ENCODE data around the gene AP2B1.

The AP2B1 gene

DNA sequence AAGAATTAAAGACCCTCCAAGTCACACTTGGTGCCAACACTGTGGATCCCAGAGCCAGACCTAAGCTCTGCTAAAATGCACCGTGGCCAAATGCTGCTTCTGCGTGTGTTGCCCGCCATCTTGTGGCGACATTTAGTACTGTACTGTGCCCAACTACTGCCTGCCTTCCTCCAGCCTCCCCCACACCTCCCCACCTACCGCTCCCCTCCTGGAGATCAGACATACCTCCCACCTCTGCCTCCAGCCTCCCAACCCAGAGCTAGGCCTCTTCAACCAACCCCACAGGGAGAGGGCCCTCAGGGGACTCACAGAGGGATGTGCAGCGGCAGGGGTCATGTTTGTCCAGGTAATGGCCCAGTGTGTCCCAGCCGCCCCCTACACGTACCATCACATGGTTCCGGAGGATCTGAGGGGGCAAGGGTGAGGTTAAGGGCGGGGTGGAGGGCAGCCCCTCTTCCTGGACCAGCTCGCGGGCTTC is 160.5 kb downstream of the AP2B1 start:
- peak; percentile 62 to 86 for DNase-seq
- H3K27ac ChIP-seq (ENCODE audit: low read depth, low read length), result no peak overlapping the region
- H3K4me3 ChIP-seq (ENCODE audit: low read depth, low read length), result no peak overlapping the region
- no peak overlapping the region for H3K9ac ChIP-seq (ENCODE audit: low read length)
- no peaks in the 10 kb centered on the region for H3K27me3 ChIP-seq (ENCODE audit: insufficient read depth, low read length)
- no peak overlapping the region for H4K91ac ChIP-seq (ENCODE audit: low read depth, low read length)
- WGBS (ENCODE audit: extremely low coverage, insufficient coverage, insufficient read length), result no CpG with 5 or more reads among the region's 12 CpGs
- H2AFZ ChIP-seq (ENCODE audit: insufficient read depth, low read length, poor library complexity), result no peak overlapping the region
- H2AK5ac ChIP-seq (ENCODE audit: low read length), result no peak overlapping the region
- no peaks in the 10 kb centered on the region for H3K79me1 ChIP-seq (ENCODE audit: low read length)
- no peak overlapping the region for H3K23ac ChIP-seq (ENCODE audit: low read length)
- H3K9me3 ChIP-seq (ENCODE audit: insufficient read depth, low read depth, low read length), result peaks cover 3% of the 10 kb centered on the region
- no peak overlapping the region for H2BK5ac ChIP-seq (ENCODE audit: low read depth, low read length, poor library complexity)
- no peak overlapping the region for H3K14ac ChIP-seq (ENCODE audit: low read length)
- no peak overlapping the region for H4K8ac ChIP-seq (ENCODE audit: low read depth, low read length)
- peaks cover 5% of the 10 kb centered on the region in 2 experiments for H3K4me1 ChIP-seq (ENCODE audit: control insufficient read depth in 1 of 2, insufficient read depth in 2 of 2, low read length in 2 of 2)
- H4K12ac ChIP-seq (ENCODE audit: low read depth, low read length), result no peak overlapping the region
- H2BK120ac ChIP-seq (ENCODE audit: insufficient read depth, low read length, poor library complexity), result no peak overlapping the region
- H2BK12ac ChIP-seq (ENCODE audit: low read length), result no peak overlapping the region
- no peak overlapping the region for H3K4me2 ChIP-seq (ENCODE audit: low read length)
- H3K18ac ChIP-seq (ENCODE audit: low read length), result no peak overlapping the region
- H3K36me3 ChIP-seq (ENCODE audit: control insufficient read depth in 1 of 2, insufficient read depth in 2 of 2, low read length in 2 of 2), result no peaks in the 10 kb centered on the region
- H3K4ac ChIP-seq (ENCODE audit: low read depth, low read length), result no peak overlapping the region
- no peaks in the 10 kb centered on the region for H3K79me2 ChIP-seq (ENCODE audit: control insufficient read depth, insufficient read depth, low read length, poor library complexity)

DNA sequence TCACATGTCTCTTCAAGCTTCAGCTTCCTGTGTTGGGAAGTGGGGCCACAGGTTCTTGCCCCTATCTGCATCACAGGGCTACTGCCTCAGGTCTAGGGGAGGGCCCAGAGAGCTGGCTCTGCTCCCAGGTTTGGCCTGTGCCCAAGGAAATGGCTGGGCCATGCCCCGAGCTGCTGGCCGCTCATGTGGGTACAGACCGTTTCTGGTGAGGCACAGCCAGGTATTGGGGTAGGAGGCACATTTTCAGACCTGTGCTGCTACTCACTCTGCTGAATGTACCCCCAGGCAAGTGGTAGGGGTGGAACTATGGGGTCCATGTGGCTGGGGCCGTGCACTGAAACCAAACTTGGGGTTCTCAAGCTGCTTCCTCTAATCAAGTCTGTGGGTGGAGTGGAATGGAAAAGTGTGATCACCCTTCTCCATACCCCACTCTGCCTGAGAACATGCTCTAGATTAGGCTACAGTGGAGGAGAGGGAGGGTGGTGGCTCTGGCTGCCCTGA is 161.3 kb downstream of the AP2B1 start:
- no peak overlapping the region for H3K4me2 ChIP-seq (ENCODE audit: low read length)
- WGBS (ENCODE audit: extremely low coverage, insufficient coverage, insufficient read length), result no CpG with 5 or more reads among the region's 4 CpGs
- no peak overlapping the region for H3K23ac ChIP-seq (ENCODE audit: low read length)
- no peak overlapping the region for H3K27ac ChIP-seq (ENCODE audit: low read depth, low read length)
- no peak overlapping the region for H3K4me3 ChIP-seq (ENCODE audit: low read depth, low read length)
- no peaks in the 10 kb centered on the region for H3K79me2 ChIP-seq (ENCODE audit: control insufficient read depth, insufficient read depth, low read length, poor library complexity)
- no peaks in the 10 kb centered on the region for H3K36me3 ChIP-seq (ENCODE audit: control insufficient read depth in 1 of 2, insufficient read depth in 2 of 2, low read length in 2 of 2)
- H2AFZ ChIP-seq (ENCODE audit: insufficient read depth, low read length, poor library complexity), result no peak overlapping the region
- no peak overlapping the region for H3K14ac ChIP-seq (ENCODE audit: low read length)
- no peak overlapping the region for H2BK120ac ChIP-seq (ENCODE audit: insufficient read depth, low read length, poor library complexity)
- H3K79me1 ChIP-seq (ENCODE audit: low read length), result no peaks in the 10 kb centered on the region
- peaks cover 5% of the 10 kb centered on the region in 2 experiments for H3K4me1 ChIP-seq (ENCODE audit: control insufficient read depth in 1 of 2, insufficient read depth in 2 of 2, low read length in 2 of 2)
- H4K12ac ChIP-seq (ENCODE audit: low read depth, low read length), result no peak overlapping the region
- no peak overlapping the region for H3K9ac ChIP-seq (ENCODE audit: low read length)
- H3K9me3 ChIP-seq (ENCODE audit: insufficient read depth, low read depth, low read length), result peaks cover 3% of the 10 kb centered on the region
- no peak overlapping the region for H2BK12ac ChIP-seq (ENCODE audit: low read length)
- no peak overlapping the region for H2BK5ac ChIP-seq (ENCODE audit: low read depth, low read length, poor library complexity)
- no peak for DNase-seq
- H4K8ac ChIP-seq (ENCODE audit: low read depth, low read length), result no peak overlapping the region
- H3K27me3 ChIP-seq (ENCODE audit: insufficient read depth, low read length), result no peaks in the 10 kb centered on the region
- H2AK5ac ChIP-seq (ENCODE audit: low read length), result no peak overlapping the region
- no peak overlapping the region for H3K4ac ChIP-seq (ENCODE audit: low read depth, low read length)
- H3K18ac ChIP-seq (ENCODE audit: low read length), result no peak overlapping the region
- no peak overlapping the region for H4K91ac ChIP-seq (ENCODE audit: low read depth, low read length)

DNA sequence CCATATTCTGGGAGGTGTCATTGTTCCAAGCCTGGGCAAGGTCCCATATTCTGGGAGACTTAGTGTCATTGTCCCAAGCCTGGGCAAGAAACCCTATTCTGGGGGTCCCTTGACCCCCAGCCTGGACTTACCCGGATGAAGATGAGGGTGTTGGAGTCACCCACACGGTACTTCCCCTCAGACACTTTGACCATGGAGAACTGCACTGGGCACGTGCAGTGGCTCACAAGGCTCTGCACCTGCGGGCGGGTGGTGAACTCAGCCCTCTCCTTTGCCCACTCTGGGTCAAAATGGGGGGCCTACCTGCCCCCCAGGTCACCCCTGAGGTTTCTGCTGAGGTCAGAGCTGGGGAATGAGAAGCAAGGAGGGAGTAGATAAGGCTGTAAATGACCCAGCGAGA is 161.9 kb downstream of the AP2B1 start:
- Histone ChIP-seq H3K14ac (ENCODE audit: low read length) (no peak overlapping the region), H3K79me1 (ENCODE audit: low read length) (no peaks in the 10 kb centered on the region), H3K27ac (ENCODE audit: low read depth, low read length) (no peak overlapping the region), H3K4ac (ENCODE audit: low read depth, low read length) (no peak overlapping the region), H4K91ac (ENCODE audit: low read depth, low read length) (no peak overlapping the region), H3K4me1 (ENCODE audit: control insufficient read depth in 1 of 2, insufficient read depth in 2 of 2, low read length in 2 of 2) (peaks cover 5% of the 10 kb centered on the region in 2 experiments), H2AFZ (ENCODE audit: insufficient read depth, low read length, poor library complexity) (no peak overlapping the region), H3K4me2 (ENCODE audit: low read length) (no peak overlapping the region), H3K27me3 (ENCODE audit: insufficient read depth, low read length) (no peaks in the 10 kb centered on the region), H2BK5ac (ENCODE audit: low read depth, low read length, poor library complexity) (no peak overlapping the region), H3K9me3 (ENCODE audit: insufficient read depth, low read depth, low read length) (peaks cover 3% of the 10 kb centered on the region), H2AK5ac (ENCODE audit: low read length) (no peak overlapping the region), H3K36me3 (ENCODE audit: control insufficient read depth in 1 of 2, insufficient read depth in 2 of 2, low read length in 2 of 2) (no peaks in the 10 kb centered on the region), H4K8ac (ENCODE audit: low read depth, low read length) (no peak overlapping the region), H2BK120ac (ENCODE audit: insufficient read depth, low read length, poor library complexity) (no peak overlapping the region), H3K9ac (ENCODE audit: low read length) (no peak overlapping the region), H3K4me3 (ENCODE audit: low read depth, low read length) (no peak overlapping the region), H3K18ac (ENCODE audit: low read length) (no peak overlapping the region), H3K79me2 (ENCODE audit: control insufficient read depth, insufficient read depth, low read length, poor library complexity) (no peaks in the 10 kb centered on the region), H3K23ac (ENCODE audit: low read length) (no peak overlapping the region), H4K12ac (ENCODE audit: low read depth, low read length) (no peak overlapping the region), H2BK12ac (ENCODE audit: low read length) (no peak overlapping the region)
- no CpG with 5 or more reads among the region's 6 CpGs for WGBS (ENCODE audit: extremely low coverage, insufficient coverage, insufficient read length)
- no peak for DNase-seq

DNA sequence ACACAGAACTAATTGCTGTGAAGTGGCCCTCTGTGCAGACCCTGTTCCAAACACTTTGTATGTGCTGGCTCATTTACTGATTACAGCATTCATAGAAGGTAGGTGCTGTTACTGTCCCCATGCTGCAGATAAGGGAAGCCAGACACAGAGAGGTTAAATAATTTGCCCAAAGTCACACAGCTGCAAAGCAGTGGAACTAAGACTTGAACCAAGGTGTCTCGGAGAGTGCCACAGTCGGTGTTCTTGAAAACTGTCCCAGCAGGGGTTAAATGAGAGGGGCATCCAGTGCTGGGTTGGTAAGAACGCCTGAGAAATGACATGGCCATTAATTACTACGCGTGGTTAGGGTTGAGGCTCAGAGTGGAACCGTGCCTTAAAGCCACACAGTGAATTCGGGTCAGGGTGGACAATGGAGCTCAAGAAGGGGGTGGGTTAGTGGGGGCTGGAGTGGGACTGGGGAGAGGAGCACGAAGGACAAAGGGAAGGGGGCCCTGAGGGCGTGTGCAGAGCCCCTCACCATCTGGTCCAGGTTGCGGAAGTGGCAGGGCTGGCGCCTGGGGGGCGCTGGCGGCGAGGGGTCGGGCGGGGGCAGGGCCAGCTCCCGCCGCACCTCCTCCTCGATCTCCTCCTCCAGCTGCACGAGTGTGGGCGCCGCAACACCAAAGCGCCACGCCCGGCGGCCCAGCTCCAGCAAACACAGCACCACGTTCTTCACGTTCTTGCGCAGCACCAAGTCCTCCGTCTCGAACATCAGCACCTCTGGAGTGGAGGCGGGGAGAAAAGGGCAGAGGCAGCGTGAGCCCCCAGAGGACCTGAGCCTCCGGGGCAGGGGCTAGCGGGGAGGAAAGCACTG is 162.7 kb downstream of the AP2B1 start:
- Histone ChIP-seq H3K9ac (ENCODE audit: low read length) (no peak overlapping the region), H4K91ac (ENCODE audit: low read depth, low read length) (no peak overlapping the region), H3K18ac (ENCODE audit: low read length) (no peak overlapping the region), H2AK5ac (ENCODE audit: low read length) (no peak overlapping the region), H3K4me3 (ENCODE audit: low read depth, low read length) (peak overlapping the region; percentile 32), H2BK12ac (ENCODE audit: low read length) (no peak overlapping the region), H3K14ac (ENCODE audit: low read length) (no peak overlapping the region), H3K27me3 (ENCODE audit: insufficient read depth, low read length) (no peaks in the 10 kb centered on the region), H4K12ac (ENCODE audit: low read depth, low read length) (no peak overlapping the region), H3K4me2 (ENCODE audit: low read length) (peak overlapping the region; percentile 27), H2BK5ac (ENCODE audit: low read depth, low read length, poor library complexity) (no peak overlapping the region), H3K36me3 (ENCODE audit: control insufficient read depth in 1 of 2, insufficient read depth in 2 of 2, low read length in 2 of 2) (no peaks in the 10 kb centered on the region), H3K4ac (ENCODE audit: low read depth, low read length) (no peak overlapping the region), H4K8ac (ENCODE audit: low read depth, low read length) (no peak overlapping the region), H3K9me3 (ENCODE audit: insufficient read depth, low read depth, low read length) (peaks cover 1% of the 10 kb centered on the region), H3K23ac (ENCODE audit: low read length) (no peak overlapping the region), H2BK120ac (ENCODE audit: insufficient read depth, low read length, poor library complexity) (no peak overlapping the region), H3K27ac (ENCODE audit: low read depth, low read length) (no peak overlapping the region), H3K4me1 (ENCODE audit: control insufficient read depth in 1 of 2, insufficient read depth in 2 of 2, low read length in 2 of 2) (peaks cover 5% of the 10 kb centered on the region in 2 experiments), H3K79me1 (ENCODE audit: low read length) (no peaks in the 10 kb centered on the region), H2AFZ (ENCODE audit: insufficient read depth, low read length, poor library complexity) (no peak overlapping the region), H3K79me2 (ENCODE audit: control insufficient read depth, insufficient read depth, low read length, poor library complexity) (no peaks in the 10 kb centered on the region)
- DNase-seq, result no peak
- no CpG with 5 or more reads among the region's 35 CpGs for WGBS (ENCODE audit: extremely low coverage, insufficient coverage, insufficient read length)

Measured in trophoblast cell (in vitro differentiated cells and primary cell).